ENCODE results near the gene CANT1.

- TF ChIP-seq CTCF (conservative IDR thresholded peaks at IDR 0.05) (no peak; the same call in 1 of the 2 replicates), ZFX (IDR thresholded peaks at IDR 0.05) (no peak)
Measured at GRCh38 chr17:78986048-78986648, 23.4 kb downstream of the CANT1 start.
